CD14-positive monocyte (primary cell): ENCODE measurements around the gene CCR7. TPM values are rescaled to one million over a fixed set of nuclear protein-coding genes. Genes with fewer than 3 reads are reported as not detected.

Experiments used
- DNase-seq, 3 donors: peaks; one replicate each; pipeline ENCODE4 v3.0.0-alpha.2; 2011 to 2022
- H2AFZ ChIP-seq: 2 replicates; pipeline ENCODE4 v1.6.0; 2012; ENCODE audit warnings: mild to moderate bottlenecking, low read depth, low read length, inconsistent platforms; ENCODE audit not compliant: insufficient read depth, poor library complexity, severe bottlenecking
- H3K27ac ChIP-seq, 2 donors: 1 replicate in 1 of 2; 2 replicates in 1 of 2; pipeline ENCODE4 v1.5.1; 2012 to 2013; ENCODE audit warnings: low read length in 2 of 2, control low read depth in 1 of 2, inconsistent platforms in 1 of 2, low read depth in 1 of 2, mild to moderate bottlenecking in 1 of 2
- H3K27me3 ChIP-seq, 2 donors: one replicate each; pipeline versions ENCODE4 v1.6.0 to v1.6.1; 2011 to 2013; ENCODE audit warnings: low read length in 2 of 2; ENCODE audit not compliant: control insufficient read depth in 2 of 2, insufficient read depth in 2 of 2
- H3K36me3 ChIP-seq, 2 donors: replicated peaks in 1 of 2; 1 replicate in 1 of 2; 2 replicates in 1 of 2; pipeline versions ENCODE4 v1.5.1 to v1.6.1; 2012 to 2013; ENCODE audit warnings: low read length in 2 of 2, control low read depth in 1 of 2, inconsistent platforms in 1 of 2, mild to moderate bottlenecking in 1 of 2; ENCODE audit not compliant: insufficient read depth in 2 of 2, control insufficient read depth in 1 of 2
- H3K4me1 ChIP-seq, 2 donors: 1 replicate in 1 of 2; 2 replicates in 1 of 2; pipeline versions ENCODE4 v1.5.1 to v1.6.1; 2012 to 2013; ENCODE audit warnings: low read length in 2 of 2, control low read depth in 1 of 2, inconsistent platforms in 1 of 2, mild to moderate bottlenecking in 1 of 2, moderate library complexity in 1 of 2; ENCODE audit not compliant: insufficient read depth in 2 of 2, control insufficient read depth in 1 of 2
- H3K4me2 ChIP-seq: replicated peaks from 2 replicates; pipeline ENCODE3; 2012; ENCODE audit warnings: low read length, moderate library complexity, mild to moderate bottlenecking; ENCODE audit not compliant: poor library complexity, severe bottlenecking; ENCODE audit errors: extremely low read depth
- H3K4me3 ChIP-seq, 3 experiments: fragments of 200-600 bp in 1 of 3; sonication (generic) in 1 of 3; replicated peaks in 1 of 3; 1 replicate in 2 of 3; 2 replicates in 1 of 3; pipeline ENCODE4 v1.5.1; 2011 to 2013; ENCODE audit warnings: low read length in 3 of 3, mild to moderate bottlenecking in 3 of 3, control low read depth in 2 of 3, low read depth in 2 of 3, inconsistent platforms in 1 of 3, moderate library complexity in 1 of 3
- H3K79me2 ChIP-seq: 2 replicates; pipeline ENCODE4 v1.6.0; 2012; ENCODE audit warnings: mild to moderate bottlenecking, control low read depth, inconsistent platforms, low read length, moderate library complexity; ENCODE audit not compliant: insufficient read depth
- H3K9ac ChIP-seq: 2 replicates; pipeline ENCODE4 v1.6.0; 2017; ENCODE audit warnings: low read length, mild to moderate bottlenecking; ENCODE audit not compliant: insufficient read depth, poor library complexity, severe bottlenecking
- H3K9me3 ChIP-seq, 2 donors: replicated peaks in 1 of 2; 1 replicate in 1 of 2; 2 replicates in 1 of 2; pipeline versions ENCODE4 v1.5.1 to v1.6.1; 2012 to 2013; ENCODE audit warnings: low read length in 2 of 2, control low read depth in 1 of 2; ENCODE audit not compliant: control insufficient read depth in 1 of 2, insufficient read depth in 1 of 2
- H4K20me1 ChIP-seq: 2 replicates; pipeline ENCODE4 v1.6.0; 2012; ENCODE audit warnings: mild to moderate bottlenecking, low read length, control low read depth, moderate library complexity; ENCODE audit not compliant: insufficient read depth
- H3K27ac Mint-ChIP-seq, 7 donors: one replicate each; pipeline ENCODE4 v1.8.0; 2020; ENCODE audit warnings: mild to moderate bottlenecking in 7 of 7, mixed read lengths in 7 of 7, moderate library complexity in 6 of 7, inconsistent platforms in 2 of 7
- H3K27me3 Mint-ChIP-seq, 3 donors: one replicate each; pipeline ENCODE4 v1.8.0; 2021 to 2022; ENCODE audit warnings: low read depth in 3 of 3, mild to moderate bottlenecking in 3 of 3, mixed read lengths in 3 of 3, moderate library complexity in 3 of 3, inconsistent platforms in 1 of 3
- H3K36me3 Mint-ChIP-seq, 2 donors: one replicate each; pipeline ENCODE4 v1.8.0; 2020; ENCODE audit warnings: mixed read lengths in 2 of 2, inconsistent platforms in 1 of 2, mild to moderate bottlenecking in 1 of 2
- H3K4me1 Mint-ChIP-seq: one replicate; pipeline ENCODE4 v1.8.0; 2020; ENCODE audit warnings: mild to moderate bottlenecking, mixed read lengths
- H3K4me3 Mint-ChIP-seq, 2 donors: one replicate each; pipeline ENCODE4 v1.8.0; 2020; ENCODE audit warnings: mild to moderate bottlenecking in 2 of 2, mixed read lengths in 2 of 2, moderate library complexity in 1 of 2
- H3K9me3 Mint-ChIP-seq, 7 donors: one replicate each; pipeline ENCODE4 v1.8.0; 2020 to 2022; ENCODE audit warnings: mixed read lengths in 7 of 7, mild to moderate bottlenecking in 6 of 7, moderate library complexity in 6 of 7, inconsistent platforms in 2 of 7
- WGBS: methylation state at CpG from one replicate; pipeline ENCODE4 v1.1.5; 2013; ENCODE audit warnings: missing lambda C conversion rate; ENCODE audit not compliant: insufficient coverage; 5-methylcytosine and 5-hydroxymethylcytosine counted together
- intact Hi-C, 2 donors: fragments of 100-400 bp; cut with micrococcal nuclease; formaldehyde crosslinking; loops; one replicate each; pipeline versions ENCODE4 v1.15.0 to v1.15.1; 2023
- polyA plus RNA-seq, 3 donors: library from polyadenylated mRNA; depleted of rRNA in 1 of 3; unstranded in 2 of 3; stranded (reverse) in 1 of 3; fragments of 300-500 nt in 2 of 3; fragments of >200 nt in 1 of 3; fragmentation: Illumina TruSeq in 2 of 3; gene quantifications; 1 replicate in 2 of 3; 2 replicates in 1 of 3; pipeline ENCODE4 v1.2.3, GENCODE V29; 2012 to 2021
- TF ChIP-seq, protein P1 (sequence below): fragments of 200-600 bp; IDR thresholded peaks from one replicate; pipeline ENCODE4 v1.8.0; 2022; ENCODE audit warnings: antibody characterized with exemption, mild to moderate bottlenecking

The CCR7 gene
- polyA plus RNA-seq, 3 donors: 0.15 to 2.1 (median 1.2) TPM

- no peak overlapping the region for H3K27ac ChIP-seq
- H3K4me1 Mint-ChIP-seq: peaks cover 11% of the 10 kb centered on the region
- no peak overlapping the region for H3K4me3 Mint-ChIP-seq
- peaks cover 2 to 10% (median 6%) of the 10 kb centered on the region in 3 donors for H3K27me3 Mint-ChIP-seq
- H3K4me3 ChIP-seq: no peak overlapping the region
- H4K20me1 ChIP-seq: no peaks in the 10 kb centered on the region
- H3K9me3 ChIP-seq: no peaks in the 10 kb centered on the region
- H2AFZ ChIP-seq: no peak overlapping the region
- TF ChIP-seq, protein P1, sequence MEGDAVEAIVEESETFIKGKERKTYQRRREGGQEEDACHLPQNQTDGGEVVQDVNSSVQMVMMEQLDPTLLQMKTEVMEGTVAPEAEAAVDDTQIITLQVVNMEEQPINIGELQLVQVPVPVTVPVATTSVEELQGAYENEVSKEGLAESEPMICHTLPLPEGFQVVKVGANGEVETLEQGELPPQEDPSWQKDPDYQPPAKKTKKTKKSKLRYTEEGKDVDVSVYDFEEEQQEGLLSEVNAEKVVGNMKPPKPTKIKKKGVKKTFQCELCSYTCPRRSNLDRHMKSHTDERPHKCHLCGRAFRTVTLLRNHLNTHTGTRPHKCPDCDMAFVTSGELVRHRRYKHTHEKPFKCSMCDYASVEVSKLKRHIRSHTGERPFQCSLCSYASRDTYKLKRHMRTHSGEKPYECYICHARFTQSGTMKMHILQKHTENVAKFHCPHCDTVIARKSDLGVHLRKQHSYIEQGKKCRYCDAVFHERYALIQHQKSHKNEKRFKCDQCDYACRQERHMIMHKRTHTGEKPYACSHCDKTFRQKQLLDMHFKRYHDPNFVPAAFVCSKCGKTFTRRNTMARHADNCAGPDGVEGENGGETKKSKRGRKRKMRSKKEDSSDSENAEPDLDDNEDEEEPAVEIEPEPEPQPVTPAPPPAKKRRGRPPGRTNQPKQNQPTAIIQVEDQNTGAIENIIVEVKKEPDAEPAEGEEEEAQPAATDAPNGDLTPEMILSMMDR: no peak
- no peak overlapping the region for H3K9ac ChIP-seq
- H3K36me3 Mint-ChIP-seq: no peaks in the 10 kb centered on the region
- H3K4me1 ChIP-seq: peaks cover 6 to 9% of the 10 kb centered on the region in 2 donors
- no peak overlapping the region for H3K27ac Mint-ChIP-seq
- H3K36me3 ChIP-seq: no peaks in the 10 kb centered on the region
- no peak overlapping the region for H3K4me2 ChIP-seq
- no peak for DNase-seq
- intact Hi-C loops: no loop called here
- peaks cover 7 to 13% (median 8%) of the 10 kb centered on the region in 7 donors for H3K9me3 Mint-ChIP-seq
- no peaks in the 10 kb centered on the region for H3K27me3 ChIP-seq
- no peaks in the 10 kb centered on the region for H3K79me2 ChIP-seq
Measured at GRCh38 chr17:40580140-40580539, 14.9 kb upstream of the CCR7 start.

- WGBS: 100% methylated on average over 2 of the region's 3 CpGs
- Histone ChIP-seq H3K27me3 (no peaks in the 10 kb centered on the region), H3K27ac (no peak overlapping the region), H3K79me2 (no peaks in the 10 kb centered on the region), H4K20me1 (no peaks in the 10 kb centered on the region), H3K9ac (no peak overlapping the region), H3K4me1 (peaks cover 6 to 9% of the 10 kb centered on the region in 2 donors), H3K4me2 (no peak overlapping the region), H3K4me3 (no peak overlapping the region), H2AFZ (no peak overlapping the region), H3K9me3 (no peaks in the 10 kb centered on the region), H3K36me3 (no peaks in the 10 kb centered on the region)
- TF ChIP-seq, protein P1: no peak
- Mint-ChIP-seq H3K27me3 (peaks cover 2 to 10% (median 4%) of the 10 kb centered on the region in 3 donors), H3K36me3 (no peaks in the 10 kb centered on the region), H3K9me3 (peaks cover 6 to 13% (median 8%) of the 10 kb centered on the region in 7 donors), H3K4me3 (no peak overlapping the region), H3K4me1 (peaks cover 11% of the 10 kb centered on the region), H3K27ac (no peak overlapping the region)
- intact Hi-C loops: no loop called here
- DNase-seq: no peak
Measured at GRCh38 chr17:40579471-40579870, 14.2 kb upstream of the CCR7 start.
